H1 (cell line): ENCODE measurements around the gene PIAS2. TPM values are rescaled to one million over a fixed set of nuclear protein-coding genes. Genes with fewer than 3 reads are reported as not detected.

Experiments used
- BCL11A ChIP-seq, 2 experiments: IDR thresholded peaks; one replicate each; pipeline ENCODE4 v1.6.1; 2011; ENCODE audit warnings: low read depth in 2 of 2, low read length in 2 of 2, mild to moderate bottlenecking in 2 of 2
- CHD7 ChIP-seq: fragments of 300-600 bp; sonication (generic); IDR thresholded peaks from 2 replicates; pipeline ENCODE4 v1.7.1; 2012; ENCODE audit warnings: low read length, moderate library complexity, mild to moderate bottlenecking, inconsistent platforms; ENCODE audit not compliant: insufficient replicate concordance
- polyA plus RNA-seq, 7 experiments: library from polyadenylated mRNA; depleted of rRNA in 3 of 7; stranded (reverse) in 5 of 7; unstranded in 2 of 7; fragments of >200 nt in 5 of 7; fragments of 200-250 nt in 2 of 7; gene quantifications; 1 replicate in 5 of 7; 2 replicates in 1 of 7; 4 replicates in 1 of 7; pipeline versions ENCODE4 v1.2.1 to v1.2.3, GENCODE V29; 2011 to 2013; ENCODE audit warnings: missing spikeins in 2 of 7, mixed read lengths in 2 of 7
- total RNA-seq: library from RNA; stranded (reverse); fragmentation: NEBNext Ultra II Directional; extraction: Animal tissue kit (Norgen Biotek cat#: 25700); gene quantifications from 2 replicates; pipeline ENCODE4 v1.2.1, GENCODE V29; 2021
- TF ChIP-seq, protein P1 (sequence below): IDR thresholded peaks from 2 replicates; pipeline ENCODE4 v1.6.1; 2011; ENCODE audit warnings: low read depth, mild to moderate bottlenecking, low read length; ENCODE audit not compliant: insufficient read depth

PIAS2 gene
- total and polyA plus RNA-seq, 2 of the 8 experiments (the other 6 are each of a cell fraction or from before 2014, with no cell fraction given), result 20.1 to 53.9 TPM

GRCh38 chr18:46815661-46816060, 101.6 kb downstream of the PIAS2 start (continued):
- TF ChIP-seq CHD7 (no peak), BCL11A (IDR thresholded peaks at IDR 0.05; ENCODE audit: low read depth in 2 of 2, low read length in 2 of 2) (no peak)
- TF ChIP-seq, protein P1, sequence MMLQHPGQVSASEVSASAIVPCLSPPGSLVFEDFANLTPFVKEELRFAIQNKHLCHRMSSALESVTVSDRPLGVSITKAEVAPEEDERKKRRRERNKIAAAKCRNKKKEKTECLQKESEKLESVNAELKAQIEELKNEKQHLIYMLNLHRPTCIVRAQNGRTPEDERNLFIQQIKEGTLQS, result no peak
